ENCODE results near the gene FRY.

Gene FRY

DNA sequence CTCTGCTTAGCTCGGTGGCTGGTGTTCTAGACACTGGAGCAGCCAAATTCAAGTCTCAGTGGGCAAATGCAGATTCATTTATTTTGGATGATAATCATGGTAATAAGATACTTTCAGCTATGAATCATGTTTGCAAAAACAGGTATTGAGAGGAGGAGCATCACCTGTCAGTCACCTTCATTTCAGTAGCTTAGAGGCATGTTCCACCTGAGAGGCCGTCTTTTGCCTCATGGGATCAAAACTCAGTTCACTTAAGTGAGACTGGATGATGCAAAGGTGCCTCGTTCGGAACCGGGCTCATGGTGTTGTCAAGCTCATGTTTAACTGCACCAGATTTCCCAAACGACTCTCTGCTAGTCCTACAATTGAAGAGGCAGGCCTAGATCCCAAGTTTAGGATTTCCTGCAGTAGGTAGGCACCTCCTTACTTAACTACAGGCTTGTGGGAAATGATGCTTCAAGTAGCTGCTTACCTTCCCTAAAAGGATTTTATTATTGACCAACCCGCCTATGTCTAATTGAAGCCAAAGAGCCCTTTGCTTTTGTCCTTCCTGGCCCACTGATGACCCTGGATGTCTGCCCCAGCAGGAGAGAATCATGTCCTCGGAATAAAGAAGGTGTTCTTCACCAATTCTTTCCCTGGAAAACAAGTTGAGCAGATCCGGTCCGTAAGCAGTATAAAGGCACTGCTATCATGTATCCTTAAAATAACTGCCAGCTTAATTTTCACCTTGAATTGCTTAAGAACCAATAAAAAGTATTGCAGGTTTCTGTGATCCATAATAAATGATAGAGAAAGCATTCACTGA lies 223.5 kb downstream of the FRY start:
- peaks cover 8% of the 10 kb centered on the region for H3K4me1 Mint-ChIP-seq

DNA sequence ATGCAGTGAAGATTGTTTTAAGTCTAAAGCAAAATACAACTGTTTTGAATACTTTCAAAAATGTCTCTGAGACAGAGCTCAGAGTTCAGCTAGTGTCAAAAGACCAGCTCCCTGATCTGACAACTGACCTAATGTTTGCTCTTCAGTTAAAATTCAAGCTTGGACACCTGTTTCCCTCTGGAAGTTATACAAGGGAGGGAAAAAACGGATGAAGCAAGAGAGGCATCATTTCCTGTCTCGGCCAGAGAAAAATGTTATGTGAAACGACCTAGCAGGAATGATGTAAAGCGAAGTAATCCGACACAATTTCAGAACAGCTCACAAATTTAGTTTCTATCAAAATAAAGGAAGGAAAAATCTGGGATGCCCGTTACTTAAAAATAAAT lies 224.1 kb downstream of the FRY start:
- no peak overlapping the region for H3K4me3 Mint-ChIP-seq
- H3K27me3 Mint-ChIP-seq (ENCODE audit: low read depth, poor library complexity): peaks cover 8% of the 10 kb centered on the region
- H3K27ac Mint-ChIP-seq: no peak overlapping the region
- H3K9me3 Mint-ChIP-seq: no peaks in the 10 kb centered on the region
- no peak for TF ChIP-seq CTCF (IDR thresholded peaks at IDR 0.05)
- peaks cover 8% of the 10 kb centered on the region for H3K4me1 Mint-ChIP-seq
- no peaks in the 10 kb centered on the region for H3K36me3 Mint-ChIP-seq (ENCODE audit: low read depth)
- DNase-seq: no peak

More for the DNA sequence above, 223.5 kb downstream of the FRY start:
- Mint-ChIP-seq H3K36me3 (ENCODE audit: low read depth) (no peaks in the 10 kb centered on the region), H3K4me3 (no peak overlapping the region), H3K27me3 (ENCODE audit: low read depth, poor library complexity) (peaks cover 8% of the 10 kb centered on the region), H3K9me3 (no peaks in the 10 kb centered on the region), H3K27ac (no peak overlapping the region)
- TF ChIP-seq CTCF (IDR thresholded peaks at IDR 0.05): no peak
- DNase-seq: no peak

GRCh38 chr13:32256243-32256642 lies 224.7 kb downstream of the FRY start:
- TF ChIP-seq CTCF (IDR thresholded peaks at IDR 0.05): no peak

GRCh38 chr13:32257649-32258048 lies 226.1 kb downstream of the FRY start:
- no peak overlapping the region for H3K27ac Mint-ChIP-seq
- peaks cover 16% of the 10 kb centered on the region for H3K4me1 Mint-ChIP-seq
- no peaks in the 10 kb centered on the region for H3K36me3 Mint-ChIP-seq (ENCODE audit: low read depth)
- no peak for TF ChIP-seq CTCF (IDR thresholded peaks at IDR 0.05)
- H3K9me3 Mint-ChIP-seq: no peaks in the 10 kb centered on the region
- DNase-seq: no peak
- H3K27me3 Mint-ChIP-seq (ENCODE audit: low read depth, poor library complexity): peaks cover 8% of the 10 kb centered on the region
- no peak overlapping the region for H3K4me3 Mint-ChIP-seq

More at GRCh38 chr13:32256243-32256642, 224.7 kb downstream of the FRY start:
- no peak overlapping the region for H3K27ac Mint-ChIP-seq
- H3K9me3 Mint-ChIP-seq: no peaks in the 10 kb centered on the region
- H3K27me3 Mint-ChIP-seq (ENCODE audit: low read depth, poor library complexity): peaks cover 8% of the 10 kb centered on the region
- no peak overlapping the region for H3K4me3 Mint-ChIP-seq
- H3K4me1 Mint-ChIP-seq: peaks cover 12% of the 10 kb centered on the region
- no peaks in the 10 kb centered on the region for H3K36me3 Mint-ChIP-seq (ENCODE audit: low read depth)
- DNase-seq: no peak

DNA sequence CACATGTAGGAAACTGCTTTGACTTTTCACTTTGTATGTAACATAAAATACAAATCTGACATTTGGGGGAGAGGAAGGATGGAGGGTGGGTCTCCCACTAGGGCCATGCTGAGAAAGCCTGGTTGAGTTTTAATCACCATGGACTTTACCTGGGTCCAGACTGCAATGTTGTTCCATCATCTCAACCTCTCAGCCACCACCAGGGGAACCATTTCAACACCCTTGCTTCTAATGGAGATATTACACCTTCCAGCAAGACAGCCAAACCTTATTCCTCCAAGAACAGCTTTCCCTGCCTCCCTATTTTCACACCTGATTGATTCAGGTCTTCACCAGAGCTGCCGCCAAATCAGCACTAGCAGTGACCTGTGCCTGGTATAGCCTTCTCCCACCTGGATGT lies 227.5 kb downstream of the FRY start:
- TF ChIP-seq CTCF (IDR thresholded peaks at IDR 0.05): no peak
- Mint-ChIP-seq H3K27me3 (ENCODE audit: low read depth, poor library complexity) (peaks cover 4% of the 10 kb centered on the region), H3K4me3 (no peak overlapping the region), H3K36me3 (ENCODE audit: low read depth) (no peaks in the 10 kb centered on the region), H3K9me3 (no peaks in the 10 kb centered on the region), H3K4me1 (peaks cover 16% of the 10 kb centered on the region), H3K27ac (no peak overlapping the region)
- DNase-seq: no peak

DNA sequence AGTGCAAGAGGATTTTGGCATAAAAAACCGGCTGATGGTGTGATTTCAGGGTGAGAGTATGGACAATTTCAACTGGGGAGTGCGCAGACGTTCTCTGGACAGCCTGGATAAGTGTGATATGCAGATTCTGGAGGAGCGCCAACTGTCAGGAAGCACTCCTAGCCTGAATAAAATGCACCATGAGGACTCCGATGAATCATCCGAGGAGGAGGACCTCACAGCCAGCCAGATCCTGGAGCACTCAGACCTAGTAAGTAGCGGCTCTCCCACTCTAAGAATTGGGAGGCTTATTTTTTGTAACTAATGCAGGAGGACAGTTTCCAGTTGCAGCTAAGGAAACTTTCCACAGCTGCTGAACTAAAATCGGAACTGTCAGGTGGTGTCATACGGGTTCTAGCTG lies 230.0 kb downstream of the FRY start:
- no peaks in the 10 kb centered on the region for H3K9me3 Mint-ChIP-seq
- H3K4me1 Mint-ChIP-seq: peaks cover 9% of the 10 kb centered on the region
- no peak for DNase-seq
- H3K27ac Mint-ChIP-seq: no peak overlapping the region
- H3K4me3 Mint-ChIP-seq: no peak overlapping the region
- no peak for TF ChIP-seq CTCF (IDR thresholded peaks at IDR 0.05)
- peaks cover 4% of the 10 kb centered on the region for H3K27me3 Mint-ChIP-seq (ENCODE audit: low read depth, poor library complexity)
- H3K36me3 Mint-ChIP-seq (ENCODE audit: low read depth): no peaks in the 10 kb centered on the region

All from nephron progenitor cell (in vitro differentiated cells).